ENCODE results near the gene GPR62. TPM values are rescaled to one million over a fixed set of nuclear protein-coding genes. Genes with fewer than 3 reads are reported as not detected.

The GPR62 gene
- polyA plus RNA-seq, 1 of the 3 experiments (the other 2 are of a cell fraction), result 0.02 TPM

- H3F3A ChIP-seq (replicated peaks; ENCODE audit: insufficient read depth), result no peaks in the 10 kb centered on the region
- no peaks in the 10 kb centered on the region for H3K27me3 ChIP-seq (ENCODE audit: insufficient read depth)
- ChIA-PET POLR2A (interaction anchor here (0.9 kb wide), 1 partner anchor 54 kb away, joined by 3 read pairs; no protein-coding TSS in a partner anchor), CTCF (interaction anchor here (1.5 kb wide), 2 partner anchors 45 to 138 kb away, joined by 4 read pairs; no protein-coding TSS in a partner anchor)
- no peak overlapping the region for H3K27ac ChIP-seq (ENCODE audit: low read depth in 2 of 2, low read length in 1 of 2)
- 87% methylated on average over 10 of the region's 13 CpGs for WGBS (ENCODE audit: low lambda C conversion rate)
- no peak overlapping the region for H3K4me3 ChIP-seq (ENCODE audit: low read depth in 2 of 2, low read length in 1 of 2)
- no peak for DNase-seq
- TF ChIP-seq RFX5 (IDR thresholded peaks at IDR 0.05; ENCODE audit: low read length) (no peak), GABPA (IDR thresholded peaks at IDR 0.05; ENCODE audit: low read depth) (no peak), JUND (IDR thresholded peaks at IDR 0.05) (no peak), PBX3 (IDR thresholded peaks at IDR 0.05) (no peak), MEF2A (IDR thresholded peaks at IDR 0.05; ENCODE audit: borderline replicate concordance, low read depth) (no peak), FOSL2 (IDR thresholded peaks at IDR 0.05; ENCODE audit: borderline replicate concordance, low read depth) (no peak), SMC3 (IDR thresholded peaks at IDR 0.05; ENCODE audit: low read depth, low read length) (no peak), CTCF (IDR thresholded peaks at IDR 0.05) (no peak), TAF1 (IDR thresholded peaks at IDR 0.05; ENCODE audit: borderline replicate concordance, low read depth, low read length) (no peak), ZBTB33 (IDR thresholded peaks at IDR 0.05; ENCODE audit: borderline replicate concordance, low read depth) (no peak), TCF12 (IDR thresholded peaks at IDR 0.05) (no peak), CHD2 (IDR thresholded peaks at IDR 0.05; ENCODE audit: low read length, partially characterized antibody) (no peak)
- H3K9me2 ChIP-seq, result no peaks in the 10 kb centered on the region
- peaks cover 0 to 57% of the 10 kb centered on the region in 2 experiments for H3K36me3 ChIP-seq (replicated peaks in 1 of 2; ENCODE audit: control insufficient read depth in 1 of 2, insufficient read depth in 2 of 2, low read length in 1 of 2)
- no peak overlapping the region for H3K9ac ChIP-seq
- no peak overlapping the region for H2AFZ ChIP-seq (ENCODE audit: low read depth)
- 0 out of 2 replicates have a peak, but pooled peaks cover 6% of the 10 kb centered on the region for H4K20me1 ChIP-seq (ENCODE audit: insufficient read depth)
- H3K79me2 ChIP-seq (ENCODE audit: insufficient read depth), result peaks cover 33% of the 10 kb centered on the region
- H3K9me3 ChIP-seq, result no peaks in the 10 kb centered on the region
- peaks cover 6 to 13% of the 10 kb centered on the region in 2 experiments; a peak in 3 of 4 replicates for H3K4me1 ChIP-seq (ENCODE audit: control insufficient read depth in 1 of 2, insufficient read depth in 2 of 2, low read depth in 1 of 2, low read length in 1 of 2)
- H3K4me2 ChIP-seq, result no peak overlapping the region
These were observed 17.4 kb upstream of the GPR62 start for GRCh38 chr3:51937611-51938450.
